Progenitor cell of endocrine pancreas (in vitro differentiated cells): Measurements from ENCODE around the gene THBS3. TPM values are rescaled to one million over a fixed set of nuclear protein-coding genes. Genes with fewer than 3 reads are reported as not detected.

Experiments used
- DNase-seq: peaks from one replicate; pipeline ENCODE4 v3.0.0; 2021; ENCODE audit warnings: low spot score; ENCODE audit not compliant: unreplicated experiment
- H3K27ac Mint-ChIP-seq: 2 replicates; pipeline ENCODE4 v1.8.0; 2021; ENCODE audit warnings: mild to moderate bottlenecking, moderate library complexity, mixed read lengths
- H3K27me3 Mint-ChIP-seq: 2 replicates; pipeline ENCODE4 v1.8.0; 2021; ENCODE audit warnings: mixed read lengths
- H3K36me3 Mint-ChIP-seq: 2 replicates; pipeline ENCODE4 v1.8.0; 2022; ENCODE audit warnings: mixed read lengths; ENCODE audit not compliant: insufficient read depth
- H3K4me1 Mint-ChIP-seq: 2 replicates; pipeline ENCODE4 v1.8.0; 2021; ENCODE audit warnings: low read depth, mixed read lengths
- H3K4me3 Mint-ChIP-seq: 2 replicates; pipeline ENCODE4 v1.8.0; 2021; ENCODE audit warnings: low read depth, mild to moderate bottlenecking, moderate library complexity, mixed read lengths
- H3K9me3 Mint-ChIP-seq: 2 replicates; pipeline ENCODE4 v1.8.0; 2021; ENCODE audit warnings: low read depth, mixed read lengths
- CTCF ChIP-seq: fragments of 200-600 bp; sonication (generic); IDR thresholded peaks from one replicate; pipeline ENCODE4 v1.5.0; 2021; ENCODE audit warnings: antibody characterized with exemption, mild to moderate bottlenecking; ENCODE audit not compliant: unreplicated experiment
- total RNA-seq: library from RNA; stranded (reverse); gene quantifications from 2 replicates; pipeline ENCODE4 v1.2.1, GENCODE V29; 2021

THBS3 gene
- total RNA-seq, 1 donor from 2014 or later = 46.0 TPM

DNA sequence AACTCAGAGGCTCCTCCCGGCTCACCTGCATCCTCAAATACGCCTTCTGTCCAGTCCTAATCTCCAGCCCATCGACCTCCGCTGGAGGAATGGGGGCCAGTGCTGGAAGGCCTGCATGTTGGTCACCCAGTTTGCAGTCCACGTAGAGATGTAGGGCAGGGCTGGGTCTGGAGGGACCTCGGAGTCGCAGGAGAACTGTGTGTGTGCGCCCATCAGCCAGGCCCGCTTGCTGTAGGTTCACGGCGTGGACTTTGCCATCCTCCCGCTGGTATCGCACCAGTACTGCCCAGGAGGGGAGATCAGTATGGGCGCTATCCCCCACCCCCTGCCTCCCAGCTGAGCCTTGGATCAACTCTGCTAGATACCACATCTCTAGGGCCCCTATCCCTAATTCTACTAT is 2.7 kb downstream of the THBS3 start:
- Mint-ChIP-seq H3K9me3 (no peaks in the 10 kb centered on the region), H3K4me1 (peaks cover 19% of the 10 kb centered on the region), H3K27ac (no peak overlapping the region), H3K4me3 (no peak overlapping the region), H3K36me3 (peaks cover 8% of the 10 kb centered on the region), H3K27me3 (no peaks in the 10 kb centered on the region)
- no peak for DNase-seq
- no peak for TF ChIP-seq CTCF

DNA sequence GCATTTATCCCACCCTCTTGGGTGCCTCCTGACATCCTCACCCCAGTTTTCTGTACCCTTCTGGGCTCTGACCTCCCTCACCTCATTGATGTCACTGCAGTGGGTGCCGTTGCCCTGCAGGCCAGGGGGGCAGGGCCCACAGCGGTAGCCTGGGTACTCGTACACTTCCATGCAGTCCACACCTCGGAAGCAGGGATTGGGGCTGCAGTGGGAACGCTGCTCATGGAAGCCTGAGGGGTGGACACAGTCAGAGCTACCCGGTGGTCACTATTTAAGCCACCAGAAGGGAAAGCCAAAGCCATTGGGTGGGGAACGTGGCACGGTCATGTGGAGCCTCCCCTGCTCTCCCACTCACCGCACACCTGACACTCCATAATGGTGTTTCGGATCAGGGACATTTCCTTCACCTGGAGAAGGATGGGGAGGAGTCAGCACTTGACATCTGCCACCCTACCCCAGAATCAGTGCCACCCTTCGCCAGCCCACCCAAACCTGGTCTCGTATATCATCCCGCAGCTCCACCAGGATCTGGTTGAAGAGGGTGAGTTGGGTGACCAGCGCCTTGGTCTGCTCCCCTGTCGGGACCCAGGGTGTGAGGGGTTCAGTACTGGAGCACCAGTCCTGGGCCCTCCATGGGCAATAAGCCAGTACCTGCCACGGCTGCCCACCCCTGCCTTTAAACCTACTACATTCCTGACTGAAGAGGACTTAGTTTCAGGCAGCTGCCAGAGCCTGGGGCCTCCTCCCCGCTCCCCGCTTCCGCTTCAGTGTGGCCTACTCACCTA is 4.8 kb downstream of the THBS3 start:
- Mint-ChIP-seq H3K27ac (no peak overlapping the region), H3K9me3 (no peaks in the 10 kb centered on the region), H3K4me1 (peaks cover 11% of the 10 kb centered on the region), H3K36me3 (peaks cover 11% of the 10 kb centered on the region), H3K4me3 (no peak overlapping the region), H3K27me3 (no peaks in the 10 kb centered on the region)
- no peak for DNase-seq
- TF ChIP-seq CTCF = no peak

DNA sequence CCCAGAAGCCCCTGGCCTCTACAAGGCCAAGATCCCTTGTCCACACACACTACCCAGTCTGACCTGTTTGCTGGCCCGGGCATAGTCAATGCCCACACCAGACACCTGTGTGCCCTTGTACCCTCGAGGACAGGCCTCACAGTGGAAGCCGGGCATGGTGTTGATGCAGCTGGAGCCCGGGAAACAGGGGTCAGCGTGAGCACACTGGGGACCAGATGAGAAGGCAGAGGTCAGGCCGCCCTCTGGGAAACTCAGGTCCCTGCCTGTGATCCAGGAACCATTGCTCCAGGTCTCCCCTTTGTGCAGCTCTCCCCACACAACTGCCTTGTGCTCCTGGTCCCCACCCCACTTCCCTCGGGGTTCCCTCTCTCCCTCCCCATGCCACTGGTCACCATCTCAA is 5.5 kb downstream of the THBS3 start:
- no peak for TF ChIP-seq CTCF
- peaks cover 6% of the 10 kb centered on the region for H3K4me1 Mint-ChIP-seq
- H3K4me3 Mint-ChIP-seq = no peak overlapping the region
- H3K27me3 Mint-ChIP-seq = no peaks in the 10 kb centered on the region
- H3K36me3 Mint-ChIP-seq = peaks cover 15% of the 10 kb centered on the region
- no peaks in the 10 kb centered on the region for H3K9me3 Mint-ChIP-seq
- no peak overlapping the region for H3K27ac Mint-ChIP-seq
- no peak for DNase-seq

GRCh38 chr1:155200920-155201319 is 6.8 kb downstream of the THBS3 start:
- no peak for DNase-seq
- Mint-ChIP-seq H3K4me3 (no peak overlapping the region), H3K27me3 (no peaks in the 10 kb centered on the region), H3K36me3 (peaks cover 15% of the 10 kb centered on the region), H3K9me3 (no peaks in the 10 kb centered on the region), H3K27ac (no peak overlapping the region), H3K4me1 (peaks cover 3% of the 10 kb centered on the region)
- TF ChIP-seq CTCF = no peak

DNA sequence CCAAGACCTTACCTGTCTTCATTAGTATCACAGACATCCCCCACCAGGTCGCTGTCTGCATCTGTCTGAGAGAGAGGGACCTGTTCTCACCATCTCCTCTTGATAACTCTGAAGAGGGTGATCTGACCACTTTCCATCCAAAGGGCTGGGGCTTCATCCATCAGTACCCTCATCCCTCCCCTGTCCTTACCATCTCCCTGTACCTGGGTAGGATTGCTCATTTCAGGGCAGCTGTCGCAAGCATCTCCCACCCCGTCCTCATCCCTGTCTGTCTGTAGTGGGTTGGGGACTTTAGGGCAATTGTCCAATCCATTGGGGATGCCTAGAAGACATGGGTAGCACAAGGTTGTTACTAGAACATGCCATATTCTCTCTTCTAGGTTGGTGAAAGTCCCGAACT is 7.9 kb downstream of the THBS3 start:
- Mint-ChIP-seq H3K4me3 (no peak overlapping the region), H3K27ac (no peak overlapping the region), H3K4me1 (peaks cover 9% of the 10 kb centered on the region), H3K9me3 (no peaks in the 10 kb centered on the region), H3K27me3 (no peaks in the 10 kb centered on the region), H3K36me3 (peaks cover 15% of the 10 kb centered on the region)
- DNase-seq = no peak
- no peak for TF ChIP-seq CTCF
